Activated B cell treated with CpG ODN at 0.5 μM for 24 hours (primary cell): ENCODE results near the gene MTURN. TPM values are rescaled to one million over a fixed set of nuclear protein-coding genes. Genes with fewer than 3 reads are reported as not detected.
A peak's percentile ranks its signal among the peaks of the same experiment; 100 is the strongest.

Experiments
- ATAC-seq: fragments of 200-7000 bp; cut with Tn5 transposase; one replicate; pipeline ENCODE4 v1.10.0; 2021; ENCODE audit warnings: low read depth, mild to moderate bottlenecking, moderate library complexity
- CTCF ChIA-PET: fragments of 350-600 bp; sonication (Branson Sonifier 250); formaldehyde crosslinking; loops from one replicate; lab custom pipeline; 2021; ENCODE audit warnings: antibody characterized with exemption; lab: Charles Lee
- POLR2A ChIA-PET: fragments of 350-600 bp; sonication (Branson Sonifier 250); formaldehyde crosslinking; loops from one replicate; lab custom pipeline; 2021; ENCODE audit warnings: antibody characterized with exemption; lab: Charles Lee
- DNase-seq: peaks from one replicate; pipeline ENCODE4 v3.0.0; 2022
- H3K27ac Mint-ChIP-seq: one replicate; pipeline ENCODE4 v1.8.0; 2020; ENCODE audit warnings: mixed read lengths
- H3K27me3 Mint-ChIP-seq: one replicate; pipeline ENCODE4 v1.8.0; 2021; ENCODE audit warnings: mixed read lengths
- H3K36me3 Mint-ChIP-seq: one replicate; pipeline ENCODE4 v1.8.0; 2021; ENCODE audit warnings: low read depth, mixed read lengths
- H3K4me1 Mint-ChIP-seq: one replicate; pipeline ENCODE4 v1.8.0; 2021; ENCODE audit warnings: mixed read lengths
- H3K4me3 Mint-ChIP-seq: one replicate; pipeline ENCODE4 v1.8.0; 2020; ENCODE audit warnings: mild to moderate bottlenecking, mixed read lengths
- H3K9me3 Mint-ChIP-seq: one replicate; pipeline ENCODE4 v1.8.0; 2020; ENCODE audit warnings: mixed read lengths
- CTCF ChIP-seq: fragments of 200-600 bp; IDR thresholded peaks from one replicate; pipeline ENCODE4 v1.8.0; 2022; ENCODE audit warnings: antibody characterized with exemption, mild to moderate bottlenecking
- intact Hi-C: fragments of 100-400 bp; cut with micrococcal nuclease; formaldehyde crosslinking; loops from one replicate; pipeline ENCODE4 v1.15.1; 2024
- total RNA-seq: library from RNA; stranded (reverse); gene quantifications from 2 replicates; pipeline ENCODE4 v1.2.3, GENCODE V29; 2022

Gene MTURN
- total RNA-seq, 1 donor from 2014 or later = 4.6 TPM

GRCh38 chr7:30173058-30173897 is 38.5 kb downstream of the MTURN start:
- POLR2A ChIA-PET = no interaction called here

DNA sequence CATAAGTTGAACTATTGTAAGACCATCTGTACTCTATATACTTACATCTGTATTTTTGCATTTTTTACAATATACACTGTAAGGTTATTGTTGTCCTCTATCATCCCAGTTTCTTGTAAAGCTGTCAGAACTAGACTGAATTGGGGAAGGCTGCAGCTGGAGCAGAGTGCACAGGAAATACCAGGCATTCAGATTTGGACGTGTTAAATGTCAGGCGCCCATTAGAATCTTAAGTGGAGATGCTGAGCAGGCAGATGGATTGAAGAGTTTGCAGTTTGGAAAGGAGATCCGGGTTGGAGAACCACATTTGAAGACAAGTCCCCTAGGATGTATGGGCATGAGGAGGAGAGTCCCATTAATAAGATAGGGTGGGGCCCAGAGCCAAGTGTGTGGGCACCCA is 40.4 kb downstream of the MTURN start:
- peaks cover 41% of the 10 kb centered on the region for H3K4me1 Mint-ChIP-seq
- no peak overlapping the region for H3K4me3 Mint-ChIP-seq
- POLR2A ChIA-PET = interaction anchor here (0.7 kb wide), 1 partner anchor 302 kb away, joined by 3 read pairs; no protein-coding TSS in a partner anchor
- no peak for TF ChIP-seq CTCF
- CTCF ChIA-PET = no interaction called here
- no peak overlapping the region for H3K27ac Mint-ChIP-seq
- no peak for DNase-seq
- no peak for ATAC-seq
- H3K36me3 Mint-ChIP-seq = no peaks in the 10 kb centered on the region
- H3K27me3 Mint-ChIP-seq = no peaks in the 10 kb centered on the region
- intact Hi-C loops = loop anchor here (5.0 kb wide), 1 partner anchor 52 kb away; no protein-coding TSS in a partner anchor
- no peaks in the 10 kb centered on the region for H3K9me3 Mint-ChIP-seq

More at GRCh38 chr7:30173058-30173897, 38.5 kb downstream of the MTURN start:
- no peak for DNase-seq
- ATAC-seq = no peak
- Mint-ChIP-seq H3K4me3 (no peak overlapping the region), H3K36me3 (no peaks in the 10 kb centered on the region), H3K27me3 (no peaks in the 10 kb centered on the region), H3K4me1 (peaks cover 26% of the 10 kb centered on the region), H3K27ac (no peak overlapping the region), H3K9me3 (no peaks in the 10 kb centered on the region)
- no peak for TF ChIP-seq CTCF
- CTCF ChIA-PET = interaction anchor here (0.6 to 1.3 kb wide), 2 partner anchors 101 to 196 kb away, joined by 3 read pairs; no protein-coding TSS in a partner anchor
- intact Hi-C loops = no loop called here

DNA sequence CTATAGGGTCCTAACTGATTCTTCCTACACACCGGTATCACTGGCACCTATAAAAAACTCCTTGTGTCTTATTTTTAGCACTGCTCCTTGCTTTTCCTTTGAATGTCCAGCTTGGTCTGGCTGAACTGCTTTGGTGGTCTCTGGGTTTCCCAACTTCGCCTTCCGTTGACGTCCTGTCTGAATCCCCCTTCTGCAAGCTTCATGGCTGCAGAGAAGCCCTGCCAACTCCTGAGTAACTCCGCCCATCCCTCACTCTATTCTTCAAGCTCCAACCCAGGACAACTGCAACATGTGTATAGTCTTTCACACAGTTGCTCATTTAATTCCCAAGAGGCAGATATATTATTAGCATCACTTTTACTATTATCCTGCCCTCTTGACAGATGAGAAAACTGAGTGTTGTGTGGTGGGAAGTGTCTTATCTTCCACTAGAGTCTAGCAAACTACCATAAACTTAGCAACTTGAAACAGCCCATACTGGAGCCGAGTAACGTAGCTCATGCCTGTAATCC is 40.9 kb downstream of the MTURN start:
- intact Hi-C loops = loop anchor here (5.0 kb wide), 1 partner anchor 52 kb away; no protein-coding TSS in a partner anchor
- ChIA-PET CTCF (no interaction called here), POLR2A (interaction anchor here (0.6 to 0.7 kb wide), 3 partner anchors 27 to 302 kb away, joined by 3 to 4 read pairs (median 3); no protein-coding TSS in a partner anchor)
- Mint-ChIP-seq H3K4me3 (no peak overlapping the region), H3K9me3 (no peaks in the 10 kb centered on the region), H3K36me3 (no peaks in the 10 kb centered on the region), H3K27me3 (no peaks in the 10 kb centered on the region), H3K27ac (peak overlapping the region; percentile 37), H3K4me1 (peaks cover 41% of the 10 kb centered on the region)
- ATAC-seq = no peak
- no peak for DNase-seq
- no peak for TF ChIP-seq CTCF

GRCh38 chr7:30176463-30177109 is 41.8 kb downstream of the MTURN start:
- DNase-seq = no peak
- no peaks in the 10 kb centered on the region for H3K27me3 Mint-ChIP-seq
- intact Hi-C loops = loop anchor here (5.0 kb wide), 1 partner anchor 51 kb away; no protein-coding TSS in a partner anchor
- peak overlapping the region; percentile 47 for H3K27ac Mint-ChIP-seq
- H3K4me1 Mint-ChIP-seq = peaks cover 41% of the 10 kb centered on the region
- ATAC-seq = no peak
- POLR2A ChIA-PET = interaction anchor here (0.6 kb wide), 2 partner anchors 27 to 75 kb away, joined by 3 to 4 read pairs; no protein-coding TSS in a partner anchor
- H3K9me3 Mint-ChIP-seq = no peaks in the 10 kb centered on the region
- CTCF ChIA-PET = no interaction called here
- H3K36me3 Mint-ChIP-seq = no peaks in the 10 kb centered on the region
- no peak overlapping the region for H3K4me3 Mint-ChIP-seq
- TF ChIP-seq CTCF = no peak
